Measurements from ENCODE around the gene VAMP4. TPM values are rescaled to one million over a fixed set of nuclear protein-coding genes. Genes with fewer than 3 reads are reported as not detected.

The VAMP4 gene
- total and polyA plus RNA-seq, 10 of the 15 experiments (the other 5 are each of a cell fraction or from before 2014, with no cell fraction given), result 0.90 to 7.9 (median 4.3) TPM

DNA sequence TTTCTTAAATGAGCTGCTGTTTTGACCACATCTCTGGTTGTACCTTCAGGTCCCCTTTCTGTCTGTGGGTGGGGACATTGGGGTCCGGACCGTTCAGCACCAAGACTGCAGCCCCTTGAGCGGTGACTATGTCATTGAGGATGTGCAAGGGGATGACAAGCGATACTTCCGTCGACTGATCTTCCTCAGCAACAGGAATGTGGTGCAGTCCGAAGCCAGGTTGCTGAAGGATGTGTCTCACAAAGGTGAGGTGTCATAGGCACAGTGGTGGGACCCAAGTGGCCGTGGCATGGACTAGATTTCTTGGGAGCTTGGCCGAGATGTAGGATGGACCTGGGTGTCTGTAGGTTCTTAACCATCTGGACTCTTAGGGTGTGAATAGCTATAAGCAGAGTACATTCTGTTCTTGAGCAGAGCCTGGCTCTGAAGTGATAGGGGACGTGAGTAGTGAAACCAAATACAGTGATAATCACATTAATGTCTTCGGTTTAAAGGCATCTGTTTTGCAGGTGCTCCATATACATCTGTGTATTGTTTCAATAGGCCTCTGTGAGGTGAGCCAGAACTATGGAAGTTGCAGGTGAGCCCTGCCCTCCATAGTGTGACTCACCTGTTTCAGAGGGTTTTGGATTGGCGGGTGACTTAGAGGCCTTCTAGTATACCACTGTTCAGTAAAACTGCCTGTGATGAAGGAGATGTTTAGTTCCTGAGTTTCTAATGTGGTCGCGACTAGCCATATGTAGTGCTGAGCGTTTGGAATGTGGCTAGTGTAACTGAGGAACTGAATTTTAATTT, 46.0 kb upstream of the VAMP4 start:
- WGBS (ENCODE audit: insufficient coverage, insufficient replicate concordance, low lambda C conversion rate, missing lambda C conversion rate), result 98% methylated on average over 15 of the region's 15 CpGs
- ChIA-PET RAD21 (ENCODE audit: unreplicated experiment) (no interaction called here), CTCF (interaction anchor here (1.5 to 4.3 kb wide), 2 partner anchors 13 to 303 kb away, joined by 3 to 29 read pairs; no protein-coding TSS in a partner anchor), SMC1A (ENCODE audit: uncharacterized antibody, unreplicated experiment) (interaction anchor here (0.5 kb wide), 1 partner anchor 19 kb away, joined by 3 read pairs; no protein-coding TSS in a partner anchor), POLR2A (interaction anchor here (1.0 kb wide), 1 partner anchor 9 kb away, joined by 3 read pairs; no protein-coding TSS in a partner anchor)
- H3K4me2 ChIP-seq (ENCODE audit: control insufficient read depth, insufficient read depth), result no peak overlapping the region
- no peak overlapping the region for H3K27ac ChIP-seq (ENCODE audit: control insufficient read depth, insufficient read depth)
- H3K4me1 ChIP-seq (ENCODE audit: control insufficient read depth, insufficient read depth, low read length), result peaks cover 10% of the 10 kb centered on the region; the same call in 1 of the 2 replicates
- H2AFZ ChIP-seq (ENCODE audit: control insufficient read depth, low read depth, low read length), result no peak overlapping the region
- H3K9ac ChIP-seq (ENCODE audit: control insufficient read depth, insufficient read depth, low read length), result no peak overlapping the region
- no peaks in the 10 kb centered on the region for H4K20me1 ChIP-seq (ENCODE audit: control insufficient read depth, insufficient read depth)
- BruUV-seq (replicated peaks), result no TSS peak
- peaks cover 26% of the 10 kb centered on the region for H3K79me2 ChIP-seq (ENCODE audit: control insufficient read depth, insufficient read depth, low read length)
- no peaks in the 10 kb centered on the region for H3K27me3 ChIP-seq (replicated peaks in 1 of 2; ENCODE audit: control insufficient read depth in 2 of 2, insufficient read depth in 2 of 2, low read length in 1 of 2)
- ATAC-seq (no peak), DNase-seq (ENCODE audit: low read depth, low spot score) (no peak), FAIRE-seq (no peak)
- H3K9me3 ChIP-seq (replicated peaks; ENCODE audit: control insufficient read depth, insufficient read depth, low read length), result no peaks in the 10 kb centered on the region
- H3K4me3 ChIP-seq, result no peak overlapping the region
- in situ Hi-C loops (cut with MboI) (loop anchor here (25.0 kb wide), 1 partner anchor 649 kb away; the partner anchor contains the start of gene PIGC), intact Hi-C loops (cut with micrococcal nuclease; ENCODE audit: unreplicated experiment) (loop anchor here (10.0 kb wide), 1 partner anchor 143 kb away; no protein-coding TSS in a partner anchor)
- peaks cover 18 to 38% of the 10 kb centered on the region in 2 experiments for H3K36me3 ChIP-seq (ENCODE audit: control insufficient read depth in 2 of 2, insufficient read depth in 2 of 2, low read length in 1 of 2)
- TF ChIP-seq RCOR1 (conservative IDR thresholded peaks at IDR 0.05; ENCODE audit: low read depth, low read length) (no peak), ZNF207 (IDR thresholded peaks at IDR 0.05; ENCODE audit: borderline replicate concordance) (no peak), BACH1 (IDR thresholded peaks at IDR 0.05; ENCODE audit: borderline replicate concordance) (no peak), ZSCAN29 (IDR thresholded peaks at IDR 0.05) (no peak), NFYB (IDR thresholded peaks at IDR 0.05; ENCODE audit: insufficient read depth, low read depth, low read length) (no peak), ZBED1 (IDR thresholded peaks at IDR 0.05; ENCODE audit: borderline replicate concordance) (no peak), FOS (IDR thresholded peaks at IDR 0.05; ENCODE audit: borderline replicate concordance, extremely low read depth, insufficient read length) (no peak)
- TF ChIP-seq, protein P1, sequence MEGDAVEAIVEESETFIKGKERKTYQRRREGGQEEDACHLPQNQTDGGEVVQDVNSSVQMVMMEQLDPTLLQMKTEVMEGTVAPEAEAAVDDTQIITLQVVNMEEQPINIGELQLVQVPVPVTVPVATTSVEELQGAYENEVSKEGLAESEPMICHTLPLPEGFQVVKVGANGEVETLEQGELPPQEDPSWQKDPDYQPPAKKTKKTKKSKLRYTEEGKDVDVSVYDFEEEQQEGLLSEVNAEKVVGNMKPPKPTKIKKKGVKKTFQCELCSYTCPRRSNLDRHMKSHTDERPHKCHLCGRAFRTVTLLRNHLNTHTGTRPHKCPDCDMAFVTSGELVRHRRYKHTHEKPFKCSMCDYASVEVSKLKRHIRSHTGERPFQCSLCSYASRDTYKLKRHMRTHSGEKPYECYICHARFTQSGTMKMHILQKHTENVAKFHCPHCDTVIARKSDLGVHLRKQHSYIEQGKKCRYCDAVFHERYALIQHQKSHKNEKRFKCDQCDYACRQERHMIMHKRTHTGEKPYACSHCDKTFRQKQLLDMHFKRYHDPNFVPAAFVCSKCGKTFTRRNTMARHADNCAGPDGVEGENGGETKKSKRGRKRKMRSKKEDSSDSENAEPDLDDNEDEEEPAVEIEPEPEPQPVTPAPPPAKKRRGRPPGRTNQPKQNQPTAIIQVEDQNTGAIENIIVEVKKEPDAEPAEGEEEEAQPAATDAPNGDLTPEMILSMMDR (IDR thresholded peaks at IDR 0.05 in 2 of 3, conservative IDR thresholded peaks at IDR 0.05 in 1 of 3; ENCODE audit: control insufficient read depth in 2 of 3, extremely low read depth in 1 of 3, insufficient read depth in 1 of 3, low read depth in 3 of 3, low read length in 3 of 3), result no peak
- TF ChIP-seq, protein P2, sequence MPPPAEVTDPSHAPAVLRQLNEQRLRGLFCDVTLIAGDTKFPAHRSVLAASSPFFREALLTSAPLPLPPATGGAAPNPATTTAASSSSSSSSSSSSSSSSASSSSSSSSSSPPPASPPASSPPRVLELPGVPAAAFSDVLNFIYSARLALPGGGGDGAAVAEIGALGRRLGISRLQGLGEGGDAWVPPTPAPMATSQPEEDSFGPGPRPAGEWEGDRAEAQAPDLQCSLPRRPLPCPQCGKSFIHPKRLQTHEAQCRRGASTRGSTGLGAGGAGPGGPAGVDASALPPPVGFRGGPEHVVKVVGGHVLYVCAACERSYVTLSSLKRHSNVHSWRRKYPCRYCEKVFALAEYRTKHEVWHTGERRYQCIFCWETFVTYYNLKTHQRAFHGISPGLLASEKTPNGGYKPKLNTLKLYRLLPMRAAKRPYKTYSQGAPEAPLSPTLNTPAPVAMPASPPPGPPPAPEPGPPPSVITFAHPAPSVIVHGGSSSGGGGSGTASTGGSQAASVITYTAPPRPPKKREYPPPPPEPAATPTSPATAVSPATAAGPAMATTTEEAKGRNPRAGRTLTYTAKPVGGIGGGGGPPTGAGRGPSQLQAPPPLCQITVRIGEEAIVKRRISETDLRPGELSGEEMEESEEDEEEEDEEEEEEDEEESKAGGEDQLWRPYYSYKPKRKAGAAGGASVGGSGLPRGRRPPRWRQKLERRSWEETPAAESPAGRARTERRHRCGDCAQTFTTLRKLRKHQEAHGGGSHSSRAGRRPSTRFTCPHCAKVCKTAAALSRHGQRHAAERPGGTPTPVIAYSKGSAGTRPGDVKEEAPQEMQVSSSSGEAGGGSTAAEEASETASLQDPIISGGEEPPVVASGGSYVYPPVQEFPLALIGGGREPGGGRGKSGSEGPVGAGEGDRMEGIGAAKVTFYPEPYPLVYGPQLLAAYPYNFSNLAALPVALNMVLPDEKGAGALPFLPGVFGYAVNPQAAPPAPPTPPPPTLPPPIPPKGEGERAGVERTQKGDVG (CRISPR knock-in tag; IDR thresholded peaks at IDR 0.05), result no peak
- TF ChIP-seq, protein P3, sequence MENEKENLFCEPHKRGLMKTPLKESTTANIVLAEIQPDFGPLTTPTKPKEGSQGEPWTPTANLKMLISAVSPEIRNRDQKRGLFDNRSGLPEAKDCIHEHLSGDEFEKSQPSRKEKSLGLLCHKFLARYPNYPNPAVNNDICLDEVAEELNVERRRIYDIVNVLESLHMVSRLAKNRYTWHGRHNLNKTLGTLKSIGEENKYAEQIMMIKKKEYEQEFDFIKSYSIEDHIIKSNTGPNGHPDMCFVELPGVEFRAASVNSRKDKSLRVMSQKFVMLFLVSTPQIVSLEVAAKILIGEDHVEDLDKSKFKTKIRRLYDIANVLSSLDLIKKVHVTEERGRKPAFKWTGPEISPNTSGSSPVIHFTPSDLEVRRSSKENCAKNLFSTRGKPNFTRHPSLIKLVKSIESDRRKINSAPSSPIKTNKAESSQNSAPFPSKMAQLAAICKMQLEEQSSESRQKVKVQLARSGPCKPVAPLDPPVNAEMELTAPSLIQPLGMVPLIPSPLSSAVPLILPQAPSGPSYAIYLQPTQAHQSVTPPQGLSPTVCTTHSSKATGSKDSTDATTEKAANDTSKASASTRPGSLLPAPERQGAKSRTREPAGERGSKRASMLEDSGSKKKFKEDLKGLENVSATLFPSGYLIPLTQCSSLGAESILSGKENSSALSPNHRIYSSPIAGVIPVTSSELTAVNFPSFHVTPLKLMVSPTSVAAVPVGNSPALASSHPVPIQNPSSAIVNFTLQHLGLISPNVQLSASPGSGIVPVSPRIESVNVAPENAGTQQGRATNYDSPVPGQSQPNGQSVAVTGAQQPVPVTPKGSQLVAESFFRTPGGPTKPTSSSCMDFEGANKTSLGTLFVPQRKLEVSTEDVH (IDR thresholded peaks at IDR 0.05; ENCODE audit: low read depth, partially characterized antibody), result no peak
- TF ChIP-seq, protein P4, sequence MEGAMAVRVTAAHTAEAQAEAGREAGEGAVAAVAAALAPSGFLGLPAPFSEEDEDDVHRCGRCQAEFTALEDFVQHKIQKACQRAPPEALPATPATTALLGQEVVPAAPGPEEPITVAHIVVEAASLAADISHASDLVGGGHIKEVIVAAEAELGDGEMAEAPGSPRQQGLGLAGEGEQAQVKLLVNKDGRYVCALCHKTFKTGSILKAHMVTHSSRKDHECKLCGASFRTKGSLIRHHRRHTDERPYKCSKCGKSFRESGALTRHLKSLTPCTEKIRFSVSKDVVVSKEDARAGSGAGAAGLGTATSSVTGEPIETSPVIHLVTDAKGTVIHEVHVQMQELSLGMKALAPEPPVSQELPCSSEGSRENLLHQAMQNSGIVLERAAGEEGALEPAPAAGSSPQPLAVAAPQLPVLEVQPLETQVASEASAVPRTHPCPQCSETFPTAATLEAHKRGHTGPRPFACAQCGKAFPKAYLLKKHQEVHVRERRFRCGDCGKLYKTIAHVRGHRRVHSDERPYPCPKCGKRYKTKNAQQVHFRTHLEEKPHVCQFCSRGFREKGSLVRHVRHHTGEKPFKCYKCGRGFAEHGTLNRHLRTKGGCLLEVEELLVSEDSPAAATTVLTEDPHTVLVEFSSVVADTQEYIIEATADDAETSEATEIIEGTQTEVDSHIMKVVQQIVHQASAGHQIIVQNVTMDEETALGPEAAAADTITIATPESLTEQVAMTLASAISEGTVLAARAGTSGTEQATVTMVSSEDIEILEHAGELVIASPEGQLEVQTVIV (IDR thresholded peaks at IDR 0.05; ENCODE audit: borderline replicate concordance, partially characterized antibody), result no peak
